Measurements from ENCODE around the gene PTPRN2.

Gene PTPRN2

DNA sequence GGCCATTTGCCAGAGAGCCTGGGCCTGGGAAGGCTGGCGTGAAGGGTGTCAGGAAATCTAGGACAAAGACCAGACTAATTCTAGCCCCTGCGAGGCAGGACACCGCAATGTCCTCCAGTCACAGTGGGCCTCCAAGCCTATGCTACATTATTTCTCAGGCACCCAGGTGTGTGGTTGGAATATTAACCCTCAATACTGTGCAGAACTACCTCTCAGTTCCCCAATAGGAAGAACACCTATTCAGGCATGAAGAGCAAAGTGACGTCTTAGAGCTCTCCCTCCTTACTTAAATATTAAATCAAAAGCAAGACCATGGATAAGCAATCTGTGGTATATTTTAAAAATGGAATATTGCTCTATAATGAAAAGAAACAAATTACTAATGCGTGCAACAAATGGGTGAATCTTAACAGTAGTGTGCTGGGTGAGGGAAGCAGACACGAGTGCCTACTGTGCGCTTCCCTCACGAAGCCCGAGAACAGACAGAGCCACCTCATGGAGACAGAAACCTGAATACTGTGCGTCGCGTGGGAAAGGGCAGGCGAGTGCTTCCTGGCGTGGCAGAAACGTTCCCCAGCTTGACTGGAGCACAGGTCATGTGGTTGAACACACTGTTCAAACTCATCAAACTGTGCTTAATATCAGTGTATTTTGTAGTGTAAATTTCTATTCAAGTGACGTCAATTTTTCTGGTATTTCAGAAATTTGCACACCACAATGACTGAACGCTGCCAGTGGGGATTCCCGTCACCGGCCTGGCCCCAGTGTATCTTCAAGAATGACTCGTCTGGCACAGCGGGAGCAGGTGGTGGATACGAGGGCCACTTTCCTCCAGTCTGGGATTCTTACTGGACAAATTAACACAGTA lies 15.5 kb upstream of the PTPRN2 start:
- no peak for DNase-seq (ENCODE audit: low spot score)

- no peak for DNase-seq (ENCODE audit: low spot score)
Observed at GRCh38 chr7:158602041-158602440, 14.4 kb upstream of the PTPRN2 start.

DNA sequence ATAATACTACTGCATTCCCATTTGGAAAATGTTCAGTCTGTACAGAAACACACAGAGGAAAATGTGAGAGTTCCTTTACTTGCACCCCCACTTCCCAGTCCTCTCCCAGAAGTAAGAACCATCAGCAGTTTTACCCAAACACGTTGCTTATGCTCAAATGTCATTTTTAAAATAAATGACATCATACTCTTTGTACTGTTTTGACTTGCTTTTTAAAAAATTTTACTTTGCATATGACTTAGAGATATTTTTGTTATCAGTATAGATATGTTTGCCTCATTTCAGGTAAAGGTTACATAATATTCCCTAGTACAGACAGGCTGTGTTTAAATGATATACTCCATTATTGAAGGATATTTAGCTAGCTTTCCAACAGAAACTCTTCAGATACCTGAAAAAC lies 13.5 kb upstream of the PTPRN2 start:
- DNase-seq (ENCODE audit: low spot score) = no peak

DNA sequence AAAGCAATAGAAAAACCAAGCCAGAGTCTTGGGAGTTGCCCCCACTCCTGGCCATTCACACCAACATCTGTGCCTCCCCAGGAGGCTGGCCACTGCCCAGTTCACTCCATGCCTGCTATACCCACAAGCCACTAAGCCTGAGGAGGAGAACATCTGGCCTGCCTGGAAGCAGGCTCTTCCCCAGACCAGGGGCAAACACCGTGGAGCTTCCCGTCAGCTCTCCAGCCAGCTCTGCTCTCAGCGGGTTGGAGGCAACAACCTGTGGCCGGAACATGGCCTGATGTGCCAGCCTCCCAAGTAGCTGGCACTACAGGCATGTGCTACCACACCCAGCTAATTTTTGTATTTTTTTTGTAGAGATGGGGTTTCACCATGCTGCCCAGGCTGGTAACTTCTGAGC lies 9.1 kb upstream of the PTPRN2 start:
- no peak for DNase-seq (ENCODE audit: low spot score)

- no peak for DNase-seq (ENCODE audit: low spot score)
Observed at GRCh38 chr7:158596309-158596708, 8.7 kb upstream of the PTPRN2 start.

GRCh38 chr7:158595068-158595467 lies 7.4 kb upstream of the PTPRN2 start:
- peak; percentile 81 for DNase-seq (ENCODE audit: low spot score)

- no peak for DNase-seq (ENCODE audit: low spot score)
Observed at GRCh38 chr7:158592541-158592940, 4.9 kb upstream of the PTPRN2 start.

- DNase-seq (ENCODE audit: low spot score) = no peak
Observed at GRCh38 chr7:158591944-158592343, 4.3 kb upstream of the PTPRN2 start.

- DNase-seq (ENCODE audit: low spot score) = no peak
Observed at GRCh38 chr7:158590181-158590530, 2.5 kb upstream of the PTPRN2 start.

GRCh38 chr7:158589653-158590052 lies 2.0 kb upstream of the PTPRN2 start:
- no peak for DNase-seq (ENCODE audit: low spot score)

DNA sequence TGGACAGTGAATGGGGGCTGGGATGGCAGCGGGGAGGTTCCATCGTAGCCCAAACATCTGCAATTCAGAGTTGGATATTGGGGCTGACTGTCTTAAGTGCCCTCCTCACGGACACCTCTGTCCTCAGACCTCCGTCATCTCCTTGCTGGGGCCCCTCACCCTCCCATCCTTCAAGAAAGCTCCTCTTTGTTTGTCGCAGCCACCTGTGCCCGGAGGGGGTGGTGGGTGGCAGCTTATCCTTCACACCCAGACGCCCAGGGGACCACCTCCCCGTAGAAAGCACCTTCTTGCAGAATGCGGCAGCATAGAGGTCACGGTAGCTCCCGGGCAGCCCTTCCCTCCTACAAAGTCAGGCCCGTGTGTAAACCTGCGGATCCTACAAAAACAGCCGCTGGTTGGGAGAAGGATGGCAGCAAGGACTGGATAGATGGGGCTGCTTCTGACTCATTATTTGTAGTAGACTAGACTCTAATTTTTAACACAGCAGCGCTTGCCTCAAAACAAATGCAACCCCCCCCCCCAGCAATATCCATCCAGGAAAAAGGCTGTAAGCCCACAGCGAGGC lies 1.3 kb upstream of the PTPRN2 start:
- DNase-seq (ENCODE audit: low spot score) = no peak

- peak; percentile 55 for DNase-seq (ENCODE audit: low spot score)
Observed at GRCh38 chr7:158588085-158588877, 658 bp upstream of the PTPRN2 start.

- DNase-seq (ENCODE audit: low spot score) = no peak
Observed at GRCh38 chr7:158586499-158587161, 993 bp downstream of the PTPRN2 start.

GRCh38 chr7:158585721-158586498 lies 1.7 kb downstream of the PTPRN2 start:
- DNase-seq (ENCODE audit: low spot score) = no peak

DNA sequence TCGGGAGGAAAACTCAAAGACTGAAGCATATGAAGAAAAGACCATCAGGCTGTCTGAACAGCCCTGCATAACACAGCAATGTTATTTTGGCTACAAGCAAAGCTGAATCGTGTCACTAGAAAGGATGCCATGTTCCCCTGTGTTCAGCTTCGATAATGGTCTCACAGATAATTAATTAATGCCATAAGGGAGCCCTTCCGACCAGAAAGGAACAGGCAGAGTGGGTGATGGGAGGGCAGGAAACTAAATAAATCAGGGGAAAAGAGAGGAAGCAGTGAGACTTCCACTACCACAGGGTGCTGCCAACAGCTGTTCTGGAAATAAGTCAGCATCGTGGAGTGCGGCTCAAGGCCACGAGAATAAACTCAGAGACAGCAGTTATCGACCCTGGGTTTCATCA lies 3.2 kb downstream of the PTPRN2 start:
- DNase-seq (ENCODE audit: low spot score) = no peak

- no peak for DNase-seq (ENCODE audit: low spot score)
Observed at GRCh38 chr7:158583810-158584209, 3.8 kb downstream of the PTPRN2 start.

DNA sequence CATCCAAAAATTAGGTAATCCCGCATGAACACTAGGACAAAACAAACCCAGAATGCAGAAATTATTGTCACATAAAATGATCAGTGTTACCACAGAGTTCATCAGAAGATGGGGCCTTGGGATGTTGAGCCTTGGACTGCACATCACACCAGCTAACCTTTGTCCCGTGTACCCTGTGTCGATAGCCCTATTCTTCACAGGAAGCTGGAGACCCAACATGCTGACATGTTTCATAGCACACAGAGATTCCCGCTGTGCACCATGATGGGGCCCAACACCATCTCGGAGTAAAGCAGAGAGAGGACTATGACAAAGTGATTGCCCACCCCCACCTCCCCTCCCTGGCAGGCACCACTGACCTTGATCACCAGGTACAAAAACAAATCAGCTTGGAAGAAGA lies 4.5 kb downstream of the PTPRN2 start:
- DNase-seq (ENCODE audit: low spot score) = no peak

DNA sequence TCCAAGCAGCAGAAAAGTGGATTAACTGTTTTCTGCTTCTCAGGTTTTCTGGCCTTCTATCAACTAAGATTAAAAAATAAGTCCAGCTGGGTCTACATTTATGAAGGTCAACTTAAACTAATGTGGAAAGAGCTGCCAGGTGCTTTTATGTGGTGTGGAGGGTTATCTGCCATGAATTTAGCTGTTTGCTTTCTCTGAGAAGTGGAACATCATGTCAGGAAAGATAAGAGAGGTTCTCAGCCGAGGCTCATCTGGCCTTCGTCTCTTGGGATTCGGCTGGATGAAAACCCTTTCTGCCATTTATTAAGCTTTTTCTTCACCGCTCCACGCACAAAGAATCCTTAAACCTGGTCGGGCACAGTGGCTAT lies 5.5 kb downstream of the PTPRN2 start:
- DNase-seq (ENCODE audit: low spot score) = no peak

- DNase-seq (ENCODE audit: low spot score) = no peak
Observed at GRCh38 chr7:158581440-158582088, 6.1 kb downstream of the PTPRN2 start.

GRCh38 chr7:158579662-158580646 lies 7.7 kb downstream of the PTPRN2 start:
- no peak for DNase-seq (ENCODE audit: low spot score)
